H9 (cell line): ENCODE data around the gene ATG2B. TPM values are rescaled to one million over a fixed set of nuclear protein-coding genes. Genes with fewer than 3 reads are reported as not detected.

Experiments
- DNase-seq: peaks from one replicate; pipeline ENCODE4 v3.0.0-alpha.2; 2017
- H2AFZ ChIP-seq: one replicate; pipeline ENCODE4 v1.6.1; 2013; ENCODE audit warnings: mild to moderate bottlenecking, low read length, control low read depth, moderate library complexity
- H2AK5ac ChIP-seq: 2 replicates; pipeline ENCODE4 v1.6.1; 2013; ENCODE audit warnings: low read length, control low read depth, mixed read lengths; ENCODE audit not compliant: insufficient read length
- H2BK120ac ChIP-seq: one replicate; pipeline ENCODE4 v1.6.1; 2013; ENCODE audit warnings: low read depth, mild to moderate bottlenecking, low read length, control low read depth, inconsistent platforms; ENCODE audit not compliant: poor library complexity, severe bottlenecking
- H2BK12ac ChIP-seq: 2 replicates; pipeline ENCODE4 v1.6.1; 2013; ENCODE audit warnings: low read length, control low read depth, mixed read lengths, low read depth; ENCODE audit not compliant: insufficient read length
- H2BK15ac ChIP-seq: 2 replicates; pipeline ENCODE4 v1.6.1; 2013; ENCODE audit warnings: low read depth, low read length, control low read depth
- H2BK20ac ChIP-seq: one replicate; pipeline ENCODE4 v1.6.1; 2013; ENCODE audit warnings: low read depth, mild to moderate bottlenecking, low read length, control low read depth, inconsistent platforms; ENCODE audit not compliant: poor library complexity, severe bottlenecking
- H2BK5ac ChIP-seq: 2 replicates; pipeline ENCODE4 v1.6.1; 2013; ENCODE audit warnings: low read length, control low read depth, mixed read lengths; ENCODE audit not compliant: insufficient read length
- H3K14ac ChIP-seq: 2 replicates; pipeline ENCODE4 v1.6.1; 2013; ENCODE audit warnings: low read length, control low read depth; ENCODE audit not compliant: insufficient read depth
- H3K18ac ChIP-seq: 2 replicates; pipeline ENCODE4 v1.6.1; 2013; ENCODE audit warnings: low read depth, mild to moderate bottlenecking, mixed read lengths, low read length, control low read depth; ENCODE audit not compliant: insufficient read length
- H3K23ac ChIP-seq: 2 replicates; pipeline ENCODE4 v1.6.1; 2013; ENCODE audit warnings: low read length, control low read depth, mixed read lengths, low read depth; ENCODE audit not compliant: insufficient read length
- H3K23me2 ChIP-seq: 2 replicates; pipeline ENCODE4 v1.6.1; 2013; ENCODE audit warnings: low read depth, mild to moderate bottlenecking, mixed read lengths, low read length, control low read depth; ENCODE audit not compliant: insufficient read length, poor library complexity, severe bottlenecking
- H3K27ac ChIP-seq: 2 replicates; pipeline ENCODE4 v1.5.1; 2013; ENCODE audit warnings: low read length, control low read depth, mixed read lengths, low read depth; ENCODE audit not compliant: insufficient read length
- H3K27me3 ChIP-seq: 2 replicates; pipeline ENCODE4 v1.6.1; 2013; ENCODE audit warnings: low read length, control low read depth, inconsistent platforms; ENCODE audit not compliant: insufficient read depth
- H3K4ac ChIP-seq: 2 replicates; pipeline ENCODE4 v1.6.1; 2013; ENCODE audit warnings: low read depth, mild to moderate bottlenecking, control low read depth, inconsistent platforms, low read length, moderate library complexity
- H3K4me1 ChIP-seq: 2 replicates; pipeline ENCODE4 v1.6.1; 2013; ENCODE audit warnings: low read length, control low read depth, inconsistent platforms; ENCODE audit not compliant: insufficient read depth
- H3K4me2 ChIP-seq: 2 replicates; pipeline ENCODE4 v1.6.1; 2013; ENCODE audit warnings: low read length, control low read depth, mixed read lengths; ENCODE audit not compliant: insufficient read length, insufficient read depth
- H3K56ac ChIP-seq: 2 replicates; pipeline ENCODE4 v1.6.1; 2013; ENCODE audit warnings: low read depth, mild to moderate bottlenecking, mixed read lengths, low read length, control low read depth; ENCODE audit not compliant: insufficient read length
- H3K79me1 ChIP-seq: 2 replicates; pipeline ENCODE4 v1.6.1; 2013; ENCODE audit warnings: low read depth, mild to moderate bottlenecking, moderate library complexity, low read length, control low read depth, inconsistent platforms; ENCODE audit not compliant: insufficient read depth, poor library complexity, severe bottlenecking
- H3K79me2 ChIP-seq: 2 replicates; pipeline ENCODE4 v1.6.1; 2013; ENCODE audit warnings: low read length, control low read depth, inconsistent platforms; ENCODE audit not compliant: insufficient read depth
- H3K9ac ChIP-seq: 2 replicates; pipeline ENCODE4 v1.6.1; 2013; ENCODE audit warnings: low read length, control low read depth, mixed read lengths; ENCODE audit not compliant: insufficient read length; ENCODE audit errors: extremely low read depth
- H3K9me3 ChIP-seq: one replicate; pipeline ENCODE4 v1.6.1; 2013; ENCODE audit warnings: low read depth, low read length, inconsistent platforms; ENCODE audit not compliant: control insufficient read depth
- H3T11ph ChIP-seq: one replicate; pipeline ENCODE4 v1.6.1; 2013; ENCODE audit warnings: mild to moderate bottlenecking, low read length, control low read depth, inconsistent platforms
- H4K20me1 ChIP-seq: one replicate; pipeline ENCODE4 v1.6.1; 2013; ENCODE audit not compliant: control insufficient read depth, insufficient read length, insufficient read depth
- H4K5ac ChIP-seq: 2 replicates; pipeline ENCODE4 v1.6.1; 2013; ENCODE audit warnings: low read depth, mild to moderate bottlenecking, mixed read lengths, low read length, control low read depth; ENCODE audit not compliant: insufficient read length
- H4K8ac ChIP-seq: replicated peaks from 2 replicates; pipeline ENCODE4 v1.6.1; 2013; ENCODE audit warnings: low read length, control low read depth, mixed read lengths, low read depth; ENCODE audit not compliant: insufficient read length
- H4K91ac ChIP-seq: 2 replicates; pipeline ENCODE4 v1.6.1; 2013; ENCODE audit warnings: low read depth, mild to moderate bottlenecking, moderate library complexity, mixed read lengths, low read length, control low read depth; ENCODE audit not compliant: insufficient read length
- H3K27ac Mint-ChIP-seq, 3 experiments: 2 replicates in 2 of 3; 3 replicates in 1 of 3; pipeline ENCODE4 v1.8.0; 2020 to 2021; ENCODE audit warnings: mixed read lengths in 3 of 3, mild to moderate bottlenecking in 1 of 3, moderate library complexity in 1 of 3
- H3K27me3 Mint-ChIP-seq: 2 replicates; pipeline ENCODE4 v1.8.0; 2021; ENCODE audit warnings: low read depth, mild to moderate bottlenecking, moderate library complexity, mixed read lengths
- H3K36me3 Mint-ChIP-seq, 3 experiments: 2 replicates in 2 of 3; 3 replicates in 1 of 3; pipeline ENCODE4 v1.8.0; 2020 to 2021; ENCODE audit warnings: low read depth in 3 of 3, mixed read lengths in 3 of 3; ENCODE audit not compliant: insufficient read depth in 1 of 3
- H3K4me1 Mint-ChIP-seq, 2 experiments: 2 replicates each; pipeline ENCODE4 v1.8.0; 2020; ENCODE audit warnings: mixed read lengths in 2 of 2
- H3K4me3 Mint-ChIP-seq, 2 experiments: 2 replicates in 1 of 2; 3 replicates in 1 of 2; pipeline ENCODE4 v1.8.0; 2020 to 2021; ENCODE audit warnings: mild to moderate bottlenecking in 2 of 2, mixed read lengths in 2 of 2, moderate library complexity in 1 of 2
- H3K9me3 Mint-ChIP-seq, 2 experiments: 2 replicates in 1 of 2; 3 replicates in 1 of 2; pipeline ENCODE4 v1.8.0; 2020; ENCODE audit warnings: mild to moderate bottlenecking in 2 of 2, mixed read lengths in 2 of 2, moderate library complexity in 1 of 2
- WGBS: extraction: QIAGEN DNeasy Blood & Tissue Kit; methylation state at CpG from one replicate; pipeline ENCODE4 v1.1.7; 2013; ENCODE audit warnings: missing lambda C conversion rate, low lambda C conversion rate, mixed read lengths; ENCODE audit not compliant: insufficient read length; ENCODE audit errors: extremely low coverage; 5-methylcytosine and 5-hydroxymethylcytosine counted together
- total RNA-seq: library from RNA; stranded (reverse); gene quantifications from 2 replicates; pipeline ENCODE4 v1.2.1, GENCODE V29; 2021
- TF ChIP-seq, protein P1 (sequence below): fragments of 200-600 bp; sonication (generic); conservative IDR thresholded peaks from 3 replicates; pipeline ENCODE4 v1.8.0; 2021; ENCODE audit warnings: antibody characterized with exemption, mild to moderate bottlenecking

The ATG2B gene
- total RNA-seq, 1 experiment from 2014 or later = 12.6 TPM

DNA sequence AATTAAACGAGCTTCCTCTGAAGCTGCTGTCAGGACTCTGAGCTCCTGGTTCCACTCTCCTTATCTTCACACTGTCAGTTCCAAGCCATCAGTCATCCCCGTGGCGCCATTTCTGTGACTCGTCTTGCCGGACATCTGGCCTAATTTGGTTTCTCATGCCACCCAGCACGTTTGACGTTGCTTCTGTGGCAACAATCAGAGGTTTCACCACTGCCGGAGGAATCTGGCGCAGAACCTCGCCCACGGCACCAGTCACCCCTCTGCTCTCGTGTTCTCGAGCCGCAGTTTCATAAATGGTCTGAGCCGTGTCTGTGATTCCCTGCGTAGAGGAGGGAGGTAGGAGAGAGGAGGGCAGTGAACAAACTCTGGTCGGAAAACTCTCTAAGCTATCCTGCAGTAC is 77.5 kb downstream of the ATG2B start:
- Histone ChIP-seq H3K9me3 (no peaks in the 10 kb centered on the region), H3K27ac (no peak overlapping the region), H3K27me3 (no peaks in the 10 kb centered on the region), H2BK20ac (no peak overlapping the region), H4K20me1 (no peaks in the 10 kb centered on the region), H2AK5ac (no peak overlapping the region), H2BK5ac (no peak overlapping the region), H3K4me2 (no peak overlapping the region), H3K9ac (no peak overlapping the region), H4K91ac (no peak overlapping the region), H3K18ac (no peak overlapping the region), H3K56ac (no peak overlapping the region), H3T11ph (no peak overlapping the region), H3K79me1 (no peaks in the 10 kb centered on the region), H2BK15ac (no peak overlapping the region), H3K4me1 (no peaks in the 10 kb centered on the region), H3K23ac (no peak overlapping the region), H2BK12ac (no peak overlapping the region), H2BK120ac (no peak overlapping the region), H3K14ac (no peak overlapping the region), H4K8ac (no peak overlapping the region), H3K4ac (no peak overlapping the region), H4K5ac (no peak overlapping the region), H3K23me2 (no peaks in the 10 kb centered on the region), H3K79me2 (no peaks in the 10 kb centered on the region), H2AFZ (no peak overlapping the region)
- TF ChIP-seq, protein P1, sequence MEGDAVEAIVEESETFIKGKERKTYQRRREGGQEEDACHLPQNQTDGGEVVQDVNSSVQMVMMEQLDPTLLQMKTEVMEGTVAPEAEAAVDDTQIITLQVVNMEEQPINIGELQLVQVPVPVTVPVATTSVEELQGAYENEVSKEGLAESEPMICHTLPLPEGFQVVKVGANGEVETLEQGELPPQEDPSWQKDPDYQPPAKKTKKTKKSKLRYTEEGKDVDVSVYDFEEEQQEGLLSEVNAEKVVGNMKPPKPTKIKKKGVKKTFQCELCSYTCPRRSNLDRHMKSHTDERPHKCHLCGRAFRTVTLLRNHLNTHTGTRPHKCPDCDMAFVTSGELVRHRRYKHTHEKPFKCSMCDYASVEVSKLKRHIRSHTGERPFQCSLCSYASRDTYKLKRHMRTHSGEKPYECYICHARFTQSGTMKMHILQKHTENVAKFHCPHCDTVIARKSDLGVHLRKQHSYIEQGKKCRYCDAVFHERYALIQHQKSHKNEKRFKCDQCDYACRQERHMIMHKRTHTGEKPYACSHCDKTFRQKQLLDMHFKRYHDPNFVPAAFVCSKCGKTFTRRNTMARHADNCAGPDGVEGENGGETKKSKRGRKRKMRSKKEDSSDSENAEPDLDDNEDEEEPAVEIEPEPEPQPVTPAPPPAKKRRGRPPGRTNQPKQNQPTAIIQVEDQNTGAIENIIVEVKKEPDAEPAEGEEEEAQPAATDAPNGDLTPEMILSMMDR = no peak
- Mint-ChIP-seq H3K27me3 (no peaks in the 10 kb centered on the region), H3K9me3 (no peaks in the 10 kb centered on the region), H3K27ac (peak overlapping the region in 2 of 3 experiments; percentile 18 to 76; a peak in 3 of 7 replicates), H3K4me3 (no peak overlapping the region), H3K36me3 (peaks cover 0 to 20% (median 20%) of the 10 kb centered on the region in 3 experiments; a peak in 5 of 7 replicates), H3K4me1 (peaks cover 11% of the 10 kb centered on the region in 2 experiments; a peak in 3 of 4 replicates)
- DNase-seq = no peak
- WGBS = no CpG with 5 or more reads among the region's 17 CpGs
